ENCODE measurements around the gene CARNS1.

DNA sequence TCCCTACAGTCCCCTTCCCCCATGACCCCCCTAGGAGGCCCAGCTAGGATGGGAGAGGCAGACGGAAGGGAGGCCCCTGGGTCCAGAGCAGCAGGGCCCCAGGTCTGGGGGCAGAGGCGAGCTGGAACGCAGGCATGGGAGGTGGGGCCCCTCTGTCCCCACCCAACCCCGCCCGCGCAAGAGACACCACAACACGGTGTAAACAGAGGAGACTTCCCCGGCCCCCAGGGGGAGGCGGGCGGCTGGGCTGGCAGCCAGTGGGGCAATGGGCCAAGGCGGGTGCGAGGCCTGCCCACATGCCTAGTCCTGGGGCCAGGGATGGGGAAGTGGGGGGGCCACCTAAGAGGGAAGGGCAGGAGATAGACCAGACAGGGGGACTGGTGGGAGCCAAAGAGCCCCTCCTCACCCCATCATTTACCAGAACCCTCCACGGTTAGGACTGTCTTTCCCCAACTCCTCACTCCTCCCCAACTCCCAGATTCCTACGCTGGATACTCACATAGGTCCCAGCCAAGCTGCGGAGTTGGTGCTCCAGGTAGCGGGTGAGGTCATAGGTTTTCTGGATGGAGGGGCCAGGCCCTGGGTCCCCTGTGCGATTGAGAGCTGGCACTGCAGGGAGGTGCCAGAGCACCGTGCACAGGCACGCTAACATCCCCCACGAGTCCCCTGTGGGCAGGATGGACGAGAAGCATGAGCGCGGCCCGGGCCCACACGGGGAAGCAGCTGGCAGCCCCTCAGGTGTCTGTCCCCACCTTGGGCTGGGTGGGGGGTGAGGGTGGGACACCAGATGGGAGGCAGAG lies 48.3 kb upstream of the CARNS1 start:
- TF ChIP-seq ZNF70 (CRISPR knock-in tag; IDR thresholded peaks at IDR 0.05) (no peak), RARB (CRISPR knock-in tag; IDR thresholded peaks at IDR 0.05) (no peak), ZFP30 (CRISPR knock-in tag; IDR thresholded peaks at IDR 0.05) (no peak), CSDC2 (CRISPR knock-in tag; IDR thresholded peaks at IDR 0.05) (no peak), ZC3H10 (CRISPR knock-in tag; IDR thresholded peaks at IDR 0.05) (no peak), GLIS3 (CRISPR knock-in tag; IDR thresholded peaks at IDR 0.05) (no peak), ARNTL (CRISPR knock-in tag; IDR thresholded peaks at IDR 0.05; ENCODE audit: borderline replicate concordance, low read depth) (no peak)
- TF ChIP-seq, protein P1, sequence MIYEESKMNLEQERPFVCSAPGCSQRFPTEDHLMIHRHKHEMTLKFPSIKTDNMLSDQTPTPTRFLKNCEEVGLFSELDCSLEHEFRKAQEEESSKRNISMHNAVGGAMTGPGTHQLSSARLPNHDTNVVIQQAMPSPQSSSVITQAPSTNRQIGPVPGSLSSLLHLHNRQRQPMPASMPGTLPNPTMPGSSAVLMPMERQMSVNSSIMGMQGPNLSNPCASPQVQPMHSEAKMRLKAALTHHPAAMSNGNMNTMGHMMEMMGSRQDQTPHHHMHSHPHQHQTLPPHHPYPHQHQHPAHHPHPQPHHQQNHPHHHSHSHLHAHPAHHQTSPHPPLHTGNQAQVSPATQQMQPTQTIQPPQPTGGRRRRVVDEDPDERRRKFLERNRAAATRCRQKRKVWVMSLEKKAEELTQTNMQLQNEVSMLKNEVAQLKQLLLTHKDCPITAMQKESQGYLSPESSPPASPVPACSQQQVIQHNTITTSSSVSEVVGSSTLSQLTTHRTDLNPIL (CRISPR knock-in tag; IDR thresholded peaks at IDR 0.05; ENCODE audit: low read depth) = no peak
- TF ChIP-seq, protein P2, sequence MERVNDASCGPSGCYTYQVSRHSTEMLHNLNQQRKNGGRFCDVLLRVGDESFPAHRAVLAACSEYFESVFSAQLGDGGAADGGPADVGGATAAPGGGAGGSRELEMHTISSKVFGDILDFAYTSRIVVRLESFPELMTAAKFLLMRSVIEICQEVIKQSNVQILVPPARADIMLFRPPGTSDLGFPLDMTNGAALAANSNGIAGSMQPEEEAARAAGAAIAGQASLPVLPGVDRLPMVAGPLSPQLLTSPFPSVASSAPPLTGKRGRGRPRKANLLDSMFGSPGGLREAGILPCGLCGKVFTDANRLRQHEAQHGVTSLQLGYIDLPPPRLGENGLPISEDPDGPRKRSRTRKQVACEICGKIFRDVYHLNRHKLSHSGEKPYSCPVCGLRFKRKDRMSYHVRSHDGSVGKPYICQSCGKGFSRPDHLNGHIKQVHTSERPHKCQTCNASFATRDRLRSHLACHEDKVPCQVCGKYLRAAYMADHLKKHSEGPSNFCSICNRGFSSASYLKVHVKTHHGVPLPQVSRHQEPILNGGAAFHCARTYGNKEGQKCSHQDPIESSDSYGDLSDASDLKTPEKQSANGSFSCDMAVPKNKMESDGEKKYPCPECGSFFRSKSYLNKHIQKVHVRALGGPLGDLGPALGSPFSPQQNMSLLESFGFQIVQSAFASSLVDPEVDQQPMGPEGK (CRISPR knock-in tag; IDR thresholded peaks at IDR 0.05; ENCODE audit: borderline replicate concordance) = no peak

All from SK-N-SH treated with all-trans-retinoic acid at 6 μM for 48 hours (cell line).